ENCODE results near the gene SYT1. TPM values are rescaled to one million over a fixed set of nuclear protein-coding genes. Genes with fewer than 3 reads are reported as not detected.

The SYT1 gene
- total and polyA plus RNA-seq, 2 donors (not counting 1 experiment from before 2014, with no cell fraction given) = 0.90 to 2.1 TPM

- Histone ChIP-seq H3K27ac (ENCODE audit: insufficient read depth, low read length) (no peak overlapping the region), H3K79me2 (ENCODE audit: control insufficient read depth, insufficient read depth, low read length) (no peaks in the 10 kb centered on the region), H3K27me3 (ENCODE audit: control insufficient read depth, insufficient read depth, low read length) (no peaks in the 10 kb centered on the region), H3K36me3 (ENCODE audit: control insufficient read depth, insufficient read depth, low read length) (no peaks in the 10 kb centered on the region), H4K20me1 (ENCODE audit: control insufficient read depth, extremely low read depth, insufficient read depth, low read length) (no peaks in the 10 kb centered on the region), H3K4me3 (replicated peaks in 1 of 4; ENCODE audit: control extremely low read depth in 1 of 4, insufficient read depth in 1 of 4, low read depth in 3 of 4, low read length in 4 of 4) (no peak overlapping the region), H3K9ac (ENCODE audit: insufficient read depth, low read length) (no peak overlapping the region), H3K4me2 (ENCODE audit: extremely low read depth, insufficient read depth, low read length) (no peak overlapping the region), H3K4me1 (ENCODE audit: control insufficient read depth, extremely low read depth, insufficient read depth, low read length) (no peaks in the 10 kb centered on the region), H2AFZ (ENCODE audit: low read length) (no peak overlapping the region), H3K9me3 (ENCODE audit: control insufficient read depth, insufficient read depth, low read depth, low read length) (no peaks in the 10 kb centered on the region)
- no peak for DNase-seq (ENCODE audit: low read depth in 2 of 2)
- TF ChIP-seq CTCF (conservative IDR thresholded peaks at IDR 0.05 in 1 of 2, IDR thresholded peaks at IDR 0.05 in 1 of 2; ENCODE audit: low read depth in 1 of 2, low read length in 2 of 2) = no peak
- TF ChIP-seq EZH2 (IDR thresholded peaks at IDR 0.05; ENCODE audit: low read length, missing control alignments) = no peak
Observed at GRCh38 chr12:79199166-79199565, 334.6 kb downstream of the SYT1 start.

GRCh38 chr12:79200176-79200575, 335.6 kb downstream of the SYT1 start:
- no peaks in the 10 kb centered on the region for H3K4me1 ChIP-seq (ENCODE audit: control insufficient read depth, extremely low read depth, insufficient read depth, low read length)
- TF ChIP-seq CTCF (conservative IDR thresholded peaks at IDR 0.05 in 1 of 2, IDR thresholded peaks at IDR 0.05 in 1 of 2; ENCODE audit: low read depth in 1 of 2, low read length in 2 of 2) (no peak), EZH2 (IDR thresholded peaks at IDR 0.05; ENCODE audit: low read length, missing control alignments) (no peak)
- DNase-seq (ENCODE audit: low read depth in 2 of 2) = no peak
- H3K9ac ChIP-seq (ENCODE audit: insufficient read depth, low read length) = no peak overlapping the region
- no peak overlapping the region for H2AFZ ChIP-seq (ENCODE audit: low read length)
- H3K4me2 ChIP-seq (ENCODE audit: extremely low read depth, insufficient read depth, low read length) = no peak overlapping the region
- no peaks in the 10 kb centered on the region for H3K79me2 ChIP-seq (ENCODE audit: control insufficient read depth, insufficient read depth, low read length)
- H3K27me3 ChIP-seq (ENCODE audit: control insufficient read depth, insufficient read depth, low read length) = no peaks in the 10 kb centered on the region
- H3K36me3 ChIP-seq (ENCODE audit: control insufficient read depth, insufficient read depth, low read length) = no peaks in the 10 kb centered on the region
- H3K9me3 ChIP-seq (ENCODE audit: control insufficient read depth, insufficient read depth, low read depth, low read length) = no peaks in the 10 kb centered on the region
- H4K20me1 ChIP-seq (ENCODE audit: control insufficient read depth, extremely low read depth, insufficient read depth, low read length) = no peaks in the 10 kb centered on the region
- H3K27ac ChIP-seq (ENCODE audit: insufficient read depth, low read length) = no peak overlapping the region
- H3K4me3 ChIP-seq (replicated peaks in 1 of 4; ENCODE audit: control extremely low read depth in 1 of 4, insufficient read depth in 1 of 4, low read depth in 3 of 4, low read length in 4 of 4) = no peak overlapping the region

GRCh38 chr12:79203058-79203647, 338.6 kb downstream of the SYT1 start:
- H3K4me3 ChIP-seq (replicated peaks in 1 of 4; ENCODE audit: control extremely low read depth in 1 of 4, insufficient read depth in 1 of 4, low read depth in 3 of 4, low read length in 4 of 4) = no peak overlapping the region
- no peak overlapping the region for H2AFZ ChIP-seq (ENCODE audit: low read length)
- TF ChIP-seq EZH2 (IDR thresholded peaks at IDR 0.05; ENCODE audit: low read length, missing control alignments) = no peak
- TF ChIP-seq CTCF (conservative IDR thresholded peaks at IDR 0.05 in 1 of 2, IDR thresholded peaks at IDR 0.05 in 1 of 2; ENCODE audit: low read depth in 1 of 2, low read length in 2 of 2) = no peak
- no peaks in the 10 kb centered on the region for H3K79me2 ChIP-seq (ENCODE audit: control insufficient read depth, insufficient read depth, low read length)
- H3K4me1 ChIP-seq (ENCODE audit: control insufficient read depth, extremely low read depth, insufficient read depth, low read length) = no peaks in the 10 kb centered on the region
- no peak for DNase-seq (ENCODE audit: low read depth in 2 of 2)
- no peaks in the 10 kb centered on the region for H3K9me3 ChIP-seq (ENCODE audit: control insufficient read depth, insufficient read depth, low read depth, low read length)
- no peak overlapping the region for H3K27ac ChIP-seq (ENCODE audit: insufficient read depth, low read length)
- no peak overlapping the region for H3K4me2 ChIP-seq (ENCODE audit: extremely low read depth, insufficient read depth, low read length)
- no peaks in the 10 kb centered on the region for H3K27me3 ChIP-seq (ENCODE audit: control insufficient read depth, insufficient read depth, low read length)
- no peaks in the 10 kb centered on the region for H3K36me3 ChIP-seq (ENCODE audit: control insufficient read depth, insufficient read depth, low read length)
- no peaks in the 10 kb centered on the region for H4K20me1 ChIP-seq (ENCODE audit: control insufficient read depth, extremely low read depth, insufficient read depth, low read length)
- no peak overlapping the region for H3K9ac ChIP-seq (ENCODE audit: insufficient read depth, low read length)
